ENCODE measurements around the gene ACVRL1.

ACVRL1 gene

DNA sequence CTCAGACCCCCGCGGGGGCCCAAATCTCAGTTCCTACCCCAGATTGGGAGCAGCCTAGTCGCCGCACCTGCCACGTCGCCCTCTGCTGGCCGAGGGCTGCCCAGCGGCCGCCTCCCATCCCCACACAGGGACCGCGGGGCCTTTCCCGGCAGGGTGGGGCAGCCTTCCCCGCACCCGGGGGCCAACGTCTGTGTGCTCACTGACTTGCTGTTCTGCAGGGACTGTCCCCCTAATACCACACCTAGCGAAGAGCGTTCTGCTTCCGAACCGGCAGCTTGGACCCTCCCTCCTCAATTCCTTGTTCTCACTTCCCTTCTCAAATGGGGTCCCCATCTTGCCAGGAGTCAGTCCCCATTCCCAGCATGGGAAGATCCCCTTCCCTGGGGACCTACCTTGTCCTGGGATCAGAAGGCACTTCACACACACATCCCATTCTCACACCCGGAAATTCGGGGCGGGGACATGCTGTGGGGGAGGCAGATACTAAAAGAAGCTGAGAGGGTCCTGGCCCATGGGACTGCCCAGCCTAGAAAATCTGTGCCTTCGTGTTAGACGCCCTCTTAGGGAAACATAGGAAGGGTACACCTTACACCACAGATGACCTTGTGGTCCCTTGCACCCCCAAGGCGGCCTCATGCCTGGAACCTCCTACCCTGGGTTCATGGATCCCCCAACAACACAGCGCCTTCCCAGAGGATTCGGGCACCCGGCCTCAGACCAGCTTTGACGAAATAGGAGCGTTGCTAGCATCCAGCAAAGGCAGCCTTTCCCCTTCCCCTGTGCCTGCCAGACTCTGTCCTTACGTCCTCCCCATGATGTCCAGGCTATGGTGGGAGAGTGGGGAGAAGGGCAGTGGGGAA lies 16.4 kb downstream of the ACVRL1 start:
- no peak overlapping the region for H3K4me3 ChIP-seq (ENCODE audit: low read length)
- no peaks in the 10 kb centered on the region for H3K36me3 ChIP-seq (ENCODE audit: insufficient read depth, low read length)
- H3K4me1 ChIP-seq (ENCODE audit: control insufficient read depth, insufficient read depth, low read length): peaks cover 9% of the 10 kb centered on the region
- no peak overlapping the region for H3K9ac ChIP-seq (ENCODE audit: low read depth, low read length)
- H3K27me3 ChIP-seq (ENCODE audit: control insufficient read depth, insufficient read depth, low read length): peaks cover 15% of the 10 kb centered on the region
- no peaks in the 10 kb centered on the region for H3K9me3 ChIP-seq (replicated peaks; ENCODE audit: low read length)
- peak overlapping the region; percentile 76 for H3K4me2 ChIP-seq (ENCODE audit: low read length)

DNA sequence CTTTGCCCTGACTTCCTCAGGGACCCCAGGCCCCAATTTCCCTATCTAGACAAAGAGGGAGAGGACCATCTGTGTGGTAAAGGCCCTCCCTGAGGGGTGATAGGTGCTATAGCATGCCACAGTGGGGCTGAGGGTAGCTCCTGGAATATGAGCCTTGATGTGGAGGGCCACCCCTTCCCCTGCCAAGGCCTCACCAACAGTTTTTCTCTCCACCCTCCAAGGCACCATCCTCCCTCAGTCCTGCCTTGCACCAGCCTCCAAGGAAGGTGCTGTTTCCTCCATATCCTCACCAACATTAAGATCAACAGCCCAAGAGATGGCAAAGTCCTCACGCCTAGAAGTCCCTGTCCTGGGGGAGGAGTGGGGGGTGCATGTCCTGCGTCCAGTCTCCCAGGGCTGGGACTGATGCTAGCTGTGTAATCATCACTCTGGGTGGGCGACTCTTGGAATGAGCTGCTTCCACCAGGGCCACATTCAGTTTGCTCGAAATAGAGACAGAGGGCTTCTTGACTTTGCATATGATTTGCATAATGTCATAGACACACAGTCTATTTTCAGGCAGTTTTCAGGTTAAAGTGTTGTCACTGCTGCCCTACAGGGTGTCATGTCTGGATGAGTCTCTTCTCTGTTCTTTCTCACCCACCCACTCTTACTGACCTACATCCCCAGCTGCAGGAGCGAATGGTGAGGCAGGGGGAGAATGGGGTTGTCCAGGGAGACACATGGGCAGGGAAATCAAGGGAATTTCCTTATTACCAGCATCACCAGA lies 17.4 kb downstream of the ACVRL1 start:
- H3K27me3 ChIP-seq (ENCODE audit: control insufficient read depth, insufficient read depth, low read length): peaks cover 15% of the 10 kb centered on the region
- H3K36me3 ChIP-seq (ENCODE audit: insufficient read depth, low read length): no peaks in the 10 kb centered on the region
- H3K4me2 ChIP-seq (ENCODE audit: low read length): no peak overlapping the region
- no peak overlapping the region for H3K9ac ChIP-seq (ENCODE audit: low read depth, low read length)
- H3K4me1 ChIP-seq (ENCODE audit: control insufficient read depth, insufficient read depth, low read length): peaks cover 9% of the 10 kb centered on the region
- H3K4me3 ChIP-seq (ENCODE audit: low read length): no peak overlapping the region
- H3K9me3 ChIP-seq (replicated peaks; ENCODE audit: low read length): no peaks in the 10 kb centered on the region

DNA sequence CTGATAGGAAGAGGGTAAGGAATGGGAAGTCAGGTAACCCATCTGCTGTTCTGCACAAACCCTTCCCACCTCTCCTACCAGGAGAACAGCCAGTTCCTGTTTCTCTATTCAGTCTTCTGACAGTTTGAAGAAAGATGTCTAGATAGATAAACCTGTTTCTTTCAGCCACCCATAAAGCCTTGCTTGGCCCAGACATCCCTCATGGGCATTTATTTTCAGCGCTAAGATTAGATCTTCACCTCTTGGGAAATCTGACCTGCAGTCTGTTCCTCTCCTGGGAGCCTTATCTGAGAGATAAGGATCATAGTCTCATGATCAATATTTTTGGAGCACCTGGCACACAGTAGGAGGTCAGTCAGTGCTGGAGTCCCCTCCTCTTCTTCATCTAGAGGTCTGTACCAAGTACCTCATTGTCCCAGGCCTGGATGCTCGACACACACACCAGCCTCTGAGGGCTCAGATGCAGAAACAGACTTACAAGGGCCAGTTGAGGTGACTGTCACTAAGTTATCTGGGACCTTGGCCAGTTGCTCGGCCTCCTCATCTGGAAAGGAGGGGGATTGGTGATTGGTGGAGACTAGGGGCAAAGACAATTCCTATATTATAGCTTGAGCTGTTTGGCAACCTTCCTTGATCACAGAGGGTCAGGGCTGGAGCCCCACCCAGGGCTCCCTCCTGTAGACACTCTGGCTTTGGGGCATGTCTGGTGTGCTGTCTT lies 18.2 kb downstream of the ACVRL1 start:
- no peak overlapping the region for H3K9ac ChIP-seq (ENCODE audit: low read depth, low read length)
- H3K4me1 ChIP-seq (ENCODE audit: control insufficient read depth, insufficient read depth, low read length): peaks cover 9% of the 10 kb centered on the region

DNA sequence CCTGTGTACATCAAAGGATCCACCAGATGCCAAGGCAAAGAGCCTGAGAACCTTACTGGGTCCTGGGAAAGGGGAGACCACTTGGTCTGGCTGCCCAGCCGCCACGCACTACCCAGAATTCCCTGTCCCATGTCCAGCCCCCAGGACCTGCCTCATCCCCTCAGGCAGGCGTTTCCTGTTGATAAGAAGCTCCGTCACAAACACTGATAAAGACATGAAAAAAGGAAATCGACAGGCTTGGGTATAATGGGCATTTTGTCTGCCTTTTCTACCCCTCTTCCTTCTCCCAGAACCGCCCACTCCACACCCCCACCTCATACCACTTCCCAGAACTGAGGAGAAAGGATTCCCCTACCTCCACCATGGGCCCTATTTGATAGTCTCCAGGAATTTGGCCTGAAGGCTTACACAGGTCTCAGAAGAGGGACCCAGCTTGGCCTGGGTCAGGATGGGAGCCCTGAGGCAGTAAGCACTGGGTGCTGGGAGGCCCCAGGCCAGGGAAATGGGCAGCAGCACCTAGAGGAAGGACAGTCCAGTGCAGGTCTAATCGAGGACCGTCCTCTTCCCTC lies 18.8 kb downstream of the ACVRL1 start:
- no peaks in the 10 kb centered on the region for H3K36me3 ChIP-seq (ENCODE audit: insufficient read depth, low read length)

More for the DNA sequence above, 18.2 kb downstream of the ACVRL1 start:
- Histone ChIP-seq H3K4me3 (ENCODE audit: low read length) (no peak overlapping the region), H3K4me2 (ENCODE audit: low read length) (no peak overlapping the region), H3K9me3 (replicated peaks; ENCODE audit: low read length) (no peaks in the 10 kb centered on the region), H3K27me3 (ENCODE audit: control insufficient read depth, insufficient read depth, low read length) (peaks cover 15% of the 10 kb centered on the region), H3K36me3 (ENCODE audit: insufficient read depth, low read length) (no peaks in the 10 kb centered on the region)

DNA sequence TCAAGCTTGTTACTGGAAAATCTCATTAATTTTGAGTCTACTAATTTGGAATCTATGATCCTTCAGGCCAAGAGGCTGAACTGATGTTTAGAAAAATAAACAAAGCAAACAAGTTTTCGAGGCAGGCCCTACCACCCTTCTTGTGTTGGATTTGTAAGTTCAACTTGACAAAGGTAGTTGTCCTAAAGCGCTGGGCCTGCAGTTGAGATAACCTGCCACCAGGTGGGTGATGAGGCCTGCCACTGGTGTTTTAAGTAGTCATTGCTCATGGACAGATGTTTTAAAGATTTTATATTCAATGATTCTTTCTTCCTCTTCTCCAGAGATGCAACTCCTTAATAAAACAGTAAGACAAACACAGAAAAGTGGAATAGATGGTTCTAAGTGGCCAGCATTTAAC lies 19.4 kb downstream of the ACVRL1 start:
- no peak overlapping the region for H3K9ac ChIP-seq (ENCODE audit: low read depth, low read length)

More for the DNA sequence above, 18.8 kb downstream of the ACVRL1 start:
- Histone ChIP-seq H3K4me3 (ENCODE audit: low read length) (no peak overlapping the region), H3K4me2 (ENCODE audit: low read length) (no peak overlapping the region), H3K4me1 (ENCODE audit: control insufficient read depth, insufficient read depth, low read length) (peaks cover 9% of the 10 kb centered on the region), H3K9ac (ENCODE audit: low read depth, low read length) (no peak overlapping the region), H3K27me3 (ENCODE audit: control insufficient read depth, insufficient read depth, low read length) (peaks cover 18% of the 10 kb centered on the region), H3K9me3 (replicated peaks; ENCODE audit: low read length) (no peaks in the 10 kb centered on the region)

DNA sequence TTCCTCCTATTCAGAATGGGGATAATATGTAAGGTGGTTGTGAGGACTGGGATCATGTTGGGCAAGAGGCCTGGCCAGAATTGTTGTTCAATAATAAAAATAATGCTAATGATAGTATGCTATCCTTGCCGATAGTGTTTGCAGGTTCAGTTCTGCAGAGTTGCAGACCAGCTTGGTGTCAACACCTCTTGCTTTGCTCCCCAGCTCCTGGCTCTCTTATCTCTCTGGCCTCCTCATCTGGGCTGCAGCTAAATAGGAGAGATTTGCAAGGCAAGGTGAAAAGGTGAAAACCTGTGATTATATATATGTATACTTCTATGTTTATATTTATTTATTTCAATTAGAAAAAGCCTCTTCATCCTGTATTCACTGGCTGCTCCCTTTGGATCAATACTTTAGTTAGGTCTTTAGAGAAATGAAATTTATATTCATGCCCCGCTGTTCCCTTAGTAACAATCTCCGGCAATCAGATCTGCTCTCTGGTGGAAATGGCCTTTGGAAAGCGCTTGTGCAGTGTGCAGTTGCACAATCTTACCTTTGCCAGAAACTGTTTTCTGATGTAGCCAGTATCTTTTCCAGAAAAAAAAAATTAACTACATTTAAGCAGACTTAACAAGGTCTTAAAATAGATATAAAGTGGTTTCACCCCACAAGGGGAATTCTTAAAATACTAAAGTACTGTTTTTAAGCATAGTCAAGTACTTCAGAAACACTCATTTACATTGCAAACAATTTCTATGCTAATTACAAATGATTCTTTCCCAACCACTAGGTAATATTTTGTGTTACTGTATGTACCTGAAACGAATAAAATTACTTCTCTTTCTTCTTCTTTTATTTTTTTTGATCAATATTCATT lies 25.1 kb downstream of the ACVRL1 start:
- Histone ChIP-seq H3K4me2 (ENCODE audit: low read length) (no peak overlapping the region), H3K4me1 (ENCODE audit: control insufficient read depth, insufficient read depth, low read length) (no peaks in the 10 kb centered on the region), H3K36me3 (ENCODE audit: insufficient read depth, low read length) (no peaks in the 10 kb centered on the region), H3K27me3 (ENCODE audit: control insufficient read depth, insufficient read depth, low read length) (peaks cover 24% of the 10 kb centered on the region), H3K4me3 (ENCODE audit: low read length) (no peak overlapping the region), H3K9me3 (replicated peaks; ENCODE audit: low read length) (no peaks in the 10 kb centered on the region), H3K9ac (ENCODE audit: low read depth, low read length) (no peak overlapping the region)

More for the DNA sequence above, 19.4 kb downstream of the ACVRL1 start:
- H3K36me3 ChIP-seq (ENCODE audit: insufficient read depth, low read length): no peaks in the 10 kb centered on the region
- no peak overlapping the region for H3K4me3 ChIP-seq (ENCODE audit: low read length)
- no peaks in the 10 kb centered on the region for H3K9me3 ChIP-seq (replicated peaks; ENCODE audit: low read length)
- peaks cover 22% of the 10 kb centered on the region for H3K27me3 ChIP-seq (ENCODE audit: control insufficient read depth, insufficient read depth, low read length)
- H3K4me2 ChIP-seq (ENCODE audit: low read length): no peak overlapping the region
- H3K4me1 ChIP-seq (ENCODE audit: control insufficient read depth, insufficient read depth, low read length): peaks cover 9% of the 10 kb centered on the region

DNA sequence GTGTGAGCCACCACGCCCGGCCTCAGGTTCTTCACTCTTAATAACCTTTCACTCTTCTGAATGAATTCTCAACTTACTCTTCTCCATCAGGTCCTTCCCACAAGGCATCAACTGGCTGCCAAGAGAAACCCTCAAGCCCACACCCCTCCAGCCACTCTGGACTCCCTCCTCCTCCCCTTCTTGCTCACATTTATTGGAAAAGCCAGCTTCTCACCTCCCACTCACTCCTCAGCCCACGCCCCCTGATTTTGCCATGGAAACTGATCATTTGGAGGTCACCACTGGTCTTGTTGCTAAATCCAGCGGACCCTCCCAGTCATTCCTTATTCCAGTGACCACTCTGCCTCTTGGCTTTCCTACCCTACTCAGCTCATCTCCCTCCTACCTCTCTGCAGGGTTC lies 26.8 kb downstream of the ACVRL1 start:
- Histone ChIP-seq H3K9ac (ENCODE audit: low read depth, low read length) (no peak overlapping the region), H3K4me1 (ENCODE audit: control insufficient read depth, insufficient read depth, low read length) (no peaks in the 10 kb centered on the region), H3K36me3 (ENCODE audit: insufficient read depth, low read length) (no peaks in the 10 kb centered on the region), H3K27me3 (ENCODE audit: control insufficient read depth, insufficient read depth, low read length) (peaks cover 38% of the 10 kb centered on the region), H3K4me3 (ENCODE audit: low read length) (no peak overlapping the region), H3K4me2 (ENCODE audit: low read length) (no peak overlapping the region), H3K9me3 (replicated peaks; ENCODE audit: low read length) (no peaks in the 10 kb centered on the region)

DNA sequence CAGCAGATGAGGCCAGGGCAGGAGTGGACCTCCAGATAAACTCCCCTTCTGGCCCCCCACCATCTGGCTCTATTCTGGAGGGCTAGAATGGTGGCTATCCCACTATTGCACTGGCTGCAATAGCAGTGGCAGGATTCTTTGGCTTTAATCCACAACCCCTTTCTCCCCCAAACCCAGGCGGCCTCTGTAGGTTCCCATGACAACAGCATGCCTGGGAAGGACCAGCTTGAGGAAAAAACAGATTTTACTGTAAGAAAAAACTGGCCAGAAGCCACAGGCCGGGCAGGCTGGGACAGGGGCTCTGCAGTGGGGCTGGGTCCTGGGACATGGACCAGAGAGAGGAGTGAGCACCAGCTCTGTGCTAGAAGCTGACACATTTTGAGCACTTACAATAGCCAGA lies 30.6 kb downstream of the ACVRL1 start:
- no peaks in the 10 kb centered on the region for H3K9me3 ChIP-seq (replicated peaks; ENCODE audit: low read length)
- H3K9ac ChIP-seq (ENCODE audit: low read depth, low read length): no peak overlapping the region
- H3K36me3 ChIP-seq (ENCODE audit: insufficient read depth, low read length): no peaks in the 10 kb centered on the region
- no peak overlapping the region for H3K4me2 ChIP-seq (ENCODE audit: low read length)
- peaks cover 44% of the 10 kb centered on the region for H3K27me3 ChIP-seq (ENCODE audit: control insufficient read depth, insufficient read depth, low read length)
- H3K4me3 ChIP-seq (ENCODE audit: low read length): no peak overlapping the region
- peaks cover 7% of the 10 kb centered on the region for H3K4me1 ChIP-seq (ENCODE audit: control insufficient read depth, insufficient read depth, low read length)

DNA sequence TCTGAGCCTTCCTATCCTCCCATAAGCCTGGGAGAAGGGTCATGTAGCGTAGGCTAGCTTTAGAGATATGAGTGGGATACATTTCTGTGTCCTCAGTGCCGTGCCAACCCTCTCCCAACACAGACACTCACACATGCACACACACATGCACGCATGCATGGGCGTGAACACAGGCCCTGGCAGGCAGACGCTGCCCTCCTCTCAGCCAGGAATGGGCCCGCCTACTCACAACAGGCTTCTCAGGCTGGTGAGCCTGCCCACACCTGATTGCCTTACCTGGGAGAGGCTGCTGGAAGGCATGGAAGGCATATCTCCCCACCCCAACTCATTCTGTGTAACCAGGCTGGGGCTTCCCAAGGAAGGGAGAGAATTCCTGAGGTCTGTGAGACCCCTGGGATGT lies 31.4 kb downstream of the ACVRL1 start:
- Histone ChIP-seq H3K4me1 (ENCODE audit: control insufficient read depth, insufficient read depth, low read length) (peaks cover 7% of the 10 kb centered on the region), H3K27me3 (ENCODE audit: control insufficient read depth, insufficient read depth, low read length) (peaks cover 43% of the 10 kb centered on the region)

DNA sequence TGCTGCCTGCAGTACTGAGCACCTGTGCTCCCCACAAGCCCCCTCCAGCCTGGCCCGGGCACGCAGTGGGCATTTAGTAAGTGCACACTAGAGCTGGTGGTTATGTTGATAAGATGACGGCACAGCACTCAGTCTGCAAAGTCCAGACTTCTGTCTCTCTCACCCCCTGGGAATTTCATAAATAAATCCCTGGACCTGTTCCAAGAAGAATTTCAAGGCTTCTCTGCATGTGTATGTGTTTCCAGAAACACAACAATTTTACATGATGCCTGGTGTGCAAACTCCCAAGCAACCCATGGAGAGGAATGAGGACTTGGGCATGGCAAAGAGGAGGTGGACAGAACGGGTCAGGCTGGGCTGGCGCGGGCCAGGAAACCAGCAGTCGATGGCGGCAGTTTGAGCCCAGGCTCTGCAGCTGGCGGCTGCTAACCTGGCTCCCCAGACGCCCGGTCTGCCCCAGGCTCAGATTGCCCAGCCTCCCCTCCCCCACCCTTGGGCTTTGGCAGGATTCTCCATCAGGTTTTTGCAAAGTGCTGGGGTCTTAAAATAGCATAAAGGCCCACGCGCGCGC lies 33.8 kb downstream of the ACVRL1 start:
- Histone ChIP-seq H3K9ac (ENCODE audit: low read depth, low read length) (no peak overlapping the region), H3K27me3 (ENCODE audit: control insufficient read depth, insufficient read depth, low read length) (peaks cover 34% of the 10 kb centered on the region), H3K36me3 (ENCODE audit: insufficient read depth, low read length) (no peaks in the 10 kb centered on the region), H3K4me3 (ENCODE audit: low read length) (no peak overlapping the region), H3K4me1 (ENCODE audit: control insufficient read depth, insufficient read depth, low read length) (peaks cover 7% of the 10 kb centered on the region), H3K4me2 (ENCODE audit: low read length) (no peak overlapping the region), H3K9me3 (replicated peaks; ENCODE audit: low read length) (no peaks in the 10 kb centered on the region)

More for the DNA sequence above, 31.4 kb downstream of the ACVRL1 start:
- no peaks in the 10 kb centered on the region for H3K9me3 ChIP-seq (replicated peaks; ENCODE audit: low read length)
- no peak overlapping the region for H3K9ac ChIP-seq (ENCODE audit: low read depth, low read length)
- no peak overlapping the region for H3K4me2 ChIP-seq (ENCODE audit: low read length)
- no peaks in the 10 kb centered on the region for H3K36me3 ChIP-seq (ENCODE audit: insufficient read depth, low read length)
- H3K4me3 ChIP-seq (ENCODE audit: low read length): no peak overlapping the region

Measured in skeletal muscle satellite cell (primary cell).